HG03520 (cell line): ENCODE results near the gene MAST2.
"Not testable (repeated sequence)": the region's sequence is repeated elsewhere in the genome, so short reads cannot be mapped to it uniquely, and the experiment has no call there.

Experiments
- ATAC-seq: cut with Tn5 transposase; IDR thresholded peaks from one replicate; pipeline ENCODE4 v1.9.1; 2021; ENCODE audit warnings: mild to moderate bottlenecking, moderate library complexity; ENCODE audit not compliant: unreplicated experiment

The MAST2 gene

DNA sequence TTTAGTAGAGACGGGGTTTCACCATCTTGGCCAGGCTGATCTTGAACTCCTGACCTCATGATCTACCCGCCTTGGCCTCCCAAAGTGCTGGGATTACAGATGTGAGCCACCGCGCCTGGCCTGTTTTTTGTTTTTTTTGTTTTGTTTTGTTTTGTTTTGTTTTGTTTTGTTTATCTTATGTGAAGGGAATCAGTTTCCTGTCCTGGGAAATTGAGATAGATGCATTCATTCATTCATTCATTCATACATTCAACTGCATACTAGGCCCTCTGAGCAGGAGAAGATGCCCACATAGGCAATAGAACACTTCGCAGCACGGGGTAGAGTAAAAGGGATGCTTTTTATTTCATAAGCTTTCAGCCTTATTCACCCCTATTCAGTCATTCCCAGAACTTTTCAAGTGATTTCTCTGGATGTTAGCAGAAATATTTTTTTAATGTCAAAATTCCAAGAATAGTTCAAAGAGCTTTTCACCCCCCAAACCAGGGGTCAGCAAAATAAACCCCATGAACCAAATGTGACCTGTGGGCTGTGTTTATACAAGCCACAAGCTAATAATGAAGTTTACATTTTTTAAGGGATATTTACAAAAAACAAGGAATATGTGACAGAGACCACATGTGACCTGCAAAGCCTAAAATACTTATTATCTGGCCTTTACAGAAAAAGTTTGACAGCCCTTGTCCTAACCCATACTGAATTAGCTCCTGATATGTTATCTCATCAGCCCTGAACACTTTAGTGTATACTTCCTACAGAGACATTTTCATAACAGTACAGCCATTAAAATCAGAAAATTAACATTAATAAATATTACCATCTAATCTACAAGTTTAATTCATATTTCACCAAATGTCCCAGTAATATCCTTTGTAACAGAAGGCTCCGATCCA is 127.1 kb downstream of the MAST2 start:
- no peak for ATAC-seq

GRCh38 chr1:45932205-45932604 is 128.8 kb downstream of the MAST2 start:
- ATAC-seq: not testable (repeated sequence)

- ATAC-seq: no peak
Measured at GRCh38 chr1:45934947-45935346, 131.5 kb downstream of the MAST2 start.

- ATAC-seq: no peak
Measured at GRCh38 chr1:45938029-45938428, 134.6 kb downstream of the MAST2 start.

DNA sequence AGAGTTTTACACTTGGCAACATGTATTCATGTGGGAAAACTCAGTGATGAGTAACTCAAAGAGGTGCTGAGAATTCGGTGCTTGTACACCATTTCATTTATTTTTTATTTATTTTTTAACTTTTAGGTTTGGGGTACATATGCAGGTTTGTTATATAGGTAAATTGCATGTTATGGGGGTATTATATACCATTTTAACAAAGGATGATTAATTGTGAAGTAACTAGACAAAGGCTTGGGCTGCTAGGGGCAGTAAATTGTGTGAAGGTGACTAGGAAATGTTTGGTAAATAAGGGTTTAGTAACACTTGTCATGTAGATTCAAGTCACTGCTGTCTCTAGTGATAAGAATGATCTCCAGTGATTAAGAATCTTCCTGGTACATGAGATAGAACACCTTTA is 139.0 kb downstream of the MAST2 start:
- ATAC-seq: no peak

- ATAC-seq: no peak
Measured at GRCh38 chr1:45943185-45943584, 139.8 kb downstream of the MAST2 start.

GRCh38 chr1:45945426-45945825 is 142.0 kb downstream of the MAST2 start:
- ATAC-seq: no peak

DNA sequence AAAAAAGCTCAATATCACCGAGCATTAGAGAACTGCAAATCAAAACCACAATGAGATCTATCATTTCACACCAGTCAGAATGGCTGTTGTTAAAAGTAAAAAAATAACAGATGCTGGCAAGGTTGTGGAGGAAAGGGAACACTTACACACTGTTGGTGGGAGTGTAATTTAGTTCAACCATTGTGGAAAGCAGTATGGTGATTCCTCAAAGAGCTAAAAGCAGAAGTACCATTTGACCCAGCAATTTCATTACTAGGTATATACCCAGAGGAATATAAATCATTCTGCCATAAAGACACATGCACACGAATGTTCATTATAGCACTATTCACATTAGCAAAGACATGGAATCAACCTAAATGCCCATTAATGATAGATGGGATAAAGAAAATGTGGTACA is 146.1 kb downstream of the MAST2 start:
- not testable (repeated sequence) for ATAC-seq

DNA sequence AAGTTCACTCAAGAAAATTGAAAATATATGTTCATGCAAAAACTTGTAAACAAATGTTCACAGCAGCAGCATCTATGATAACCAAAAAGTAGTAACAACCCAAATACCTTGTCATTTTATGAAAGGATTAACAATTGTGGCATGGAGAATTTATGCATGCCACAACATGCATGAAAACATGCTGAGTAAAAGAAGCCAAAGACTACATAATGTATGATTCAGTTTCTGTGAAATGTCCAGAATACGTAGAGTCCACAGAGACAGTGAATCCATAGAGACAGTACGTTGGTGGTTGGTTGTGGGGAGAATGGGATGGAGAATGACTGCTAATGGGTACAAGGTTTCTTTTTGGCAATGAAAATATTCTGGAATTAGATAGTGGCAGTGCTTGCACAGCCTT is 148.7 kb downstream of the MAST2 start:
- ATAC-seq: no peak

- no peak for ATAC-seq
Measured at GRCh38 chr1:45953934-45954847, 150.8 kb downstream of the MAST2 start.

- ATAC-seq: no peak
Measured at GRCh38 chr1:45957684-45958083, 154.3 kb downstream of the MAST2 start.

- ATAC-seq: no peak
Measured at GRCh38 chr1:45958317-45958716, 154.9 kb downstream of the MAST2 start.

DNA sequence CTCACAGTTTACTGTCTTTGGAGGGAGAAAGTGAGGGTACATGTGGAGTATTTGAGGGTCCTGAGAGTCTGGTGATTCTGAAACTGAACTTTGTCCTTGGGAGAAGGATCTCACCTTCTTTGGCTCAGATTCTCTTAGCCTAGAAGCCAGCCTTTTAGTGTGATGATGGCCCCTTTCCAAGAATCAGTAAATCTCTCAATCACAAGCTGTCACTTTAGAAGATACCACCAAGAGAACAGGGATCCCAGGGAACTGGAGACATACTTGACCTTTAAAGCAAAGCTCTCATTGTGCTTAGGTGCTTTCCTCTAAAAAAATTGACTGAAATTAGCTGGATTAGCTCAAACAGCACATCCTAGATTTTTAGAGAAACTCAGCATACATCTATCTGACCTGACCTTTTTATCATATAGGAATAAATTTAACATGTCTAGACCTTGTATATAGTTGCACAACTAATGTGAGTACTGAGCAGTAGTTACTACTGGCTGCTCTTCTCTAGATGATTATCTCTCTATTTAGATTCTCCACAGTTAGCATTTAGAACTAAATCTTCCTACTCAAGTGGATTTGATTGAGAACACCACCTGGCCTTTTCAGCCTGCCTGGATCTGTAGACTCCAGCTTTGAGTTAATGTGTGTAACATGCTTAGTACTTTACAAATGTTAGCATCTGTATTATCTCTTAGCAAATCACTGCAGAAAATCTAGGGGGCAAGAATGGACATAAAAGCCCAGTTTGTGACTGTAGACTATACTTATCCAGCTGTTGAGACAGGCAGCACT is 157.7 kb downstream of the MAST2 start:
- no peak for ATAC-seq

DNA sequence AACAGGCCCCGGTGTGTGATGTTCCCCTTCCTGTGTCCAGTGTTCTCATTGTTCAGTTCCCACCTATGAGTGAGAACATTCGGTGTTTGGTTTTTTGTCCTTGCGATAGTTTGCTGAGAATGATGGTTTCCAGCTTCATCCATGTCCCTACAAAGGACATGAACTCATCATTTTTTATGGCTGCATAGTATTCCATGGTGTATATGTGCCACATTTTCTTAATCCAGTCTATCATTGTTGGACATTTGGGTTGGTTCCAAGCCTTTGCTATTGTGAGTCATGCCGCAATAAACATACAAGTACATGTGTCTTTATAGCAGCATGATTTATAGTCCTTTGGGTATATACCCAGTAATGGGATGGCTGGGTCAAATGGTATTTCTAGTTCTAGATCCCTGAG is 158.5 kb downstream of the MAST2 start:
- ATAC-seq: not testable (repeated sequence)

DNA sequence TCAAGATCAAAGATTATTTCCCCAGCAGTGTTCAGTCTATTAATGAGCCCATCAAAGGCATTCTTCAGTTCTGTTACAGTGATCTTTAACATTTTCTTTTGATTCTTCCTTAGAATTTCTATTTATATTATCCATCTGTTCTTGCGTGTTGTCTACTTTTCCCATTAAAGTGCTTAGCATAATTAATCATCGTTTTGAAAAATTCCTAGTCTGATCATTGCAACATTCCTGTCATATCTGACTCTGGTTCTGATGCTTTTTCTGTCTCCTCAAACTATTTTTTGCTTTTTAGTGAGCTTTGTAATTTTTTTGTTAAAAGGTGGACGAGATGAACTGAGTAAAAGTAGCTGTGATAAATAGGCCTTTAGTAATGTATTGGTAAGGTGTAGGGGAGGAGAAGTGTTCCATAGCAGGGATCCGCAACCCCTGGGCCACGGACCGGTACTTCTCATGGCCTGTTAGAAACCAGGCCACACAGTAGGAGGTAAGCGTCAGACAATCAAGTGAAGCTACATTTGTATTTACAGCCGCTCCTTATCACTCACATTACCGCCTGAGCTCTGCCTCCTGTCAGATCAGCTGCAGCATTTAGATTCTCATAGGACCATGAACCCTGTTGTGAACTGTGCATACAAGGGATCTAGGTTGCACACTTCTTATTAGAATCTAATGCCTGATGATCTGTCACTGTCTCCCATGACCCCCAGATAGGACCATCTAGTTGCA is 165.7 kb downstream of the MAST2 start:
- no peak for ATAC-seq

DNA sequence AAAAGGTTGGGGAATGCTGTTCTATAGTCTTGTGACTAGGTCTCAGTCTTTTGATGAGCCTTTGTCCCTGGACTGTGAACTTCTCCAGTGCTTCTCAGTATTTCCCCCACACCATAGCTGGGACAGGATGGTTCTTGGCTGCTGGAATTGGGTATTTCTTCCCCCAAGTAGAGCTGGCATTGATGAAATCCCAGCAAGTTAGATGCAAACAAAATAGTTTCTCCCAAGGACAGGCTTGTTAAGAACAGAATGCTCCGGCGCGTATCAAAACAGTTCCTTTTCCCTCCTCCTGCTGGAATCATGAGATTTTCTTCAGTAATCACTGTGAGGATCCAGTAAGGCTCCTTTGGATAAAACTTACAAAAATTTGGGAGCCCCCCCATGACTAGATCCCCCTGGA is 166.5 kb downstream of the MAST2 start:
- no peak for ATAC-seq

- no peak for ATAC-seq
Measured at GRCh38 chr1:45971335-45971734, 167.9 kb downstream of the MAST2 start.

- no peak for ATAC-seq
Measured at GRCh38 chr1:45971922-45972531, 168.6 kb downstream of the MAST2 start.

- no peak for ATAC-seq
Measured at GRCh38 chr1:45972621-45973020, 169.2 kb downstream of the MAST2 start.

- ATAC-seq: no peak
Measured at GRCh38 chr1:45973121-45973520, 169.7 kb downstream of the MAST2 start.
